Astrocyte (in vitro differentiated cells and primary cell): Measurements from ENCODE around the gene SDK1. TPM values are rescaled to one million over a fixed set of nuclear protein-coding genes. Genes with fewer than 3 reads are reported as not detected.

Experiments used
- DNase-seq: peaks from one replicate; pipeline ENCODE4 v3.0.0-alpha.2; 2010; ENCODE audit warnings: low read depth
- FAIRE-seq: peaks from 2 replicates; lab custom pipeline; 2011; peaks lifted over from hg19 to GRCh38; lab: Jason Lieb, UNC
- H2AFZ ChIP-seq: 2 replicates; pipeline ENCODE4 v1.6.0; 2012; ENCODE audit warnings: low read depth, low read length, inconsistent platforms
- H3K27ac ChIP-seq: 2 replicates; pipeline ENCODE4 v1.5.1; 2011; ENCODE audit warnings: low read depth, low read length, inconsistent platforms
- H3K27me3 ChIP-seq: 2 replicates; pipeline ENCODE4 v1.6.0; 2011; ENCODE audit warnings: low read length, inconsistent platforms; ENCODE audit not compliant: insufficient read depth
- H3K36me3 ChIP-seq: 2 replicates; pipeline ENCODE4 v1.5.1; 2011; ENCODE audit warnings: low read length, inconsistent platforms; ENCODE audit not compliant: insufficient read depth
- H3K4me1 ChIP-seq: 2 replicates; pipeline ENCODE4 v1.5.1; 2011; ENCODE audit warnings: low read length, inconsistent platforms; ENCODE audit not compliant: insufficient read depth
- H3K4me2 ChIP-seq: 2 replicates; pipeline ENCODE4 v1.6.0; 2012; ENCODE audit warnings: low read length, inconsistent platforms
- H3K4me3 ChIP-seq: 2 replicates; pipeline ENCODE4 v1.5.1; 2011; ENCODE audit warnings: low read depth, mild to moderate bottlenecking, low read length, inconsistent platforms; ENCODE audit not compliant: insufficient read depth
- H3K79me2 ChIP-seq: 2 replicates; pipeline ENCODE4 v1.6.0; 2012; ENCODE audit warnings: mild to moderate bottlenecking, low read length, inconsistent platforms; ENCODE audit not compliant: insufficient read depth
- H3K9ac ChIP-seq: 2 replicates; pipeline ENCODE4 v1.6.0; 2012; ENCODE audit warnings: mild to moderate bottlenecking, low read length, inconsistent platforms
- H3K9me3 ChIP-seq: 2 replicates; pipeline ENCODE4 v1.5.1; 2012; ENCODE audit warnings: low read depth, mild to moderate bottlenecking, low read length, inconsistent platforms; ENCODE audit not compliant: insufficient read depth
- H4K20me1 ChIP-seq: 2 replicates; pipeline ENCODE4 v1.6.0; 2012; ENCODE audit warnings: low read length, inconsistent platforms; ENCODE audit not compliant: insufficient read depth
- H3K27ac Mint-ChIP-seq: one replicate; pipeline ENCODE4 v1.8.0; 2021; ENCODE audit warnings: mild to moderate bottlenecking, mixed read lengths; ENCODE audit not compliant: unreplicated experiment
- H3K27me3 Mint-ChIP-seq: one replicate; pipeline ENCODE4 v1.8.0; 2021; ENCODE audit warnings: low read depth, mixed read lengths; ENCODE audit not compliant: unreplicated experiment
- H3K36me3 Mint-ChIP-seq: one replicate; pipeline ENCODE4 v1.8.0; 2021; ENCODE audit warnings: low read depth, mixed read lengths; ENCODE audit not compliant: unreplicated experiment
- H3K4me1 Mint-ChIP-seq: one replicate; pipeline ENCODE4 v1.8.0; 2021; ENCODE audit warnings: low read depth, mixed read lengths; ENCODE audit not compliant: unreplicated experiment
- H3K4me3 Mint-ChIP-seq: one replicate; pipeline ENCODE4 v1.8.0; 2021; ENCODE audit warnings: mild to moderate bottlenecking, moderate library complexity, mixed read lengths; ENCODE audit not compliant: unreplicated experiment
- H3K9me3 Mint-ChIP-seq: one replicate; pipeline ENCODE4 v1.8.0; 2021; ENCODE audit warnings: mild to moderate bottlenecking, mixed read lengths; ENCODE audit not compliant: unreplicated experiment
- EZH2 ChIP-seq: IDR thresholded peaks from 2 replicates; pipeline ENCODE4 v1.6.1; 2012; ENCODE audit warnings: mild to moderate bottlenecking, low read length, inconsistent platforms; ENCODE audit not compliant: insufficient read depth
- total RNA-seq: library from RNA; stranded (reverse); gene quantifications from 2 replicates; pipeline ENCODE4 v1.2.1, GENCODE V29; 2021
- TF ChIP-seq, protein P1 (sequence below): IDR thresholded peaks from 2 replicates; pipeline ENCODE4 v1.5.1; 2011; ENCODE audit warnings: low read depth, mild to moderate bottlenecking, inconsistent platforms, low read length, moderate library complexity; ENCODE audit not compliant: insufficient read depth

Gene SDK1
- total RNA-seq, 1 donor from 2014 or later: 4.2 TPM

GRCh38 chr7:3987426-3987927 lies 686.4 kb downstream of the SDK1 start:
- Histone ChIP-seq H3K27me3 (no peaks in the 10 kb centered on the region), H3K4me2 (no peak overlapping the region), H4K20me1 (no peaks in the 10 kb centered on the region), H3K4me1 (no peaks in the 10 kb centered on the region), H2AFZ (no peak overlapping the region), H3K27ac (no peak overlapping the region), H3K79me2 (no peaks in the 10 kb centered on the region), H3K36me3 (no peaks in the 10 kb centered on the region), H3K9ac (no peak overlapping the region), H3K4me3 (no peak overlapping the region), H3K9me3 (peaks cover 3% of the 10 kb centered on the region)
- DNase-seq: no peak
- Mint-ChIP-seq H3K4me1 (peaks cover 5% of the 10 kb centered on the region), H3K27ac (no peak overlapping the region), H3K36me3 (no peaks in the 10 kb centered on the region), H3K27me3 (peaks cover 8% of the 10 kb centered on the region), H3K9me3 (peaks cover 7% of the 10 kb centered on the region), H3K4me3 (no peak overlapping the region)
- no peak for TF ChIP-seq EZH2
- TF ChIP-seq, protein P1, sequence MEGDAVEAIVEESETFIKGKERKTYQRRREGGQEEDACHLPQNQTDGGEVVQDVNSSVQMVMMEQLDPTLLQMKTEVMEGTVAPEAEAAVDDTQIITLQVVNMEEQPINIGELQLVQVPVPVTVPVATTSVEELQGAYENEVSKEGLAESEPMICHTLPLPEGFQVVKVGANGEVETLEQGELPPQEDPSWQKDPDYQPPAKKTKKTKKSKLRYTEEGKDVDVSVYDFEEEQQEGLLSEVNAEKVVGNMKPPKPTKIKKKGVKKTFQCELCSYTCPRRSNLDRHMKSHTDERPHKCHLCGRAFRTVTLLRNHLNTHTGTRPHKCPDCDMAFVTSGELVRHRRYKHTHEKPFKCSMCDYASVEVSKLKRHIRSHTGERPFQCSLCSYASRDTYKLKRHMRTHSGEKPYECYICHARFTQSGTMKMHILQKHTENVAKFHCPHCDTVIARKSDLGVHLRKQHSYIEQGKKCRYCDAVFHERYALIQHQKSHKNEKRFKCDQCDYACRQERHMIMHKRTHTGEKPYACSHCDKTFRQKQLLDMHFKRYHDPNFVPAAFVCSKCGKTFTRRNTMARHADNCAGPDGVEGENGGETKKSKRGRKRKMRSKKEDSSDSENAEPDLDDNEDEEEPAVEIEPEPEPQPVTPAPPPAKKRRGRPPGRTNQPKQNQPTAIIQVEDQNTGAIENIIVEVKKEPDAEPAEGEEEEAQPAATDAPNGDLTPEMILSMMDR: no peak
- no peak for FAIRE-seq

DNA sequence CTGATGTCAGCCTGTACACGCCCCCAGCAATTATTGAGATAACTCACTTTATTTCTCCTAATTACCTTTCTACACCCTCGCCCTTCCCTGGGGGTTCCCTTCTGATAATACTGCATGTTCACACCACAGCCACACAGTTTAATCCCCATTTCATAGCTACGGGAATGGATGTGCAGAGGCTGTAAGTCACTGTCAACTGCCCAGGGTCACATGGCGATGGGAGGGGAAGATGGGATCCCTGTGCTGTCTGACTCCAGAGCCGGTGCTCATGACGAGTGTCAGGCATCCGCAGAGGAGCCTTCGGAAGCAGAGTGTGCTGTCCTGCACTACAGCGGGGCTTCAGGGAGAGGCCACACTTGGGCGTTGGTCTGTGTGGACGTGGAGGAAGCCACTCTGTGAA lies 688.7 kb downstream of the SDK1 start:
- no peak overlapping the region for H3K27ac ChIP-seq
- H3K4me1 Mint-ChIP-seq: peaks cover 2% of the 10 kb centered on the region
- no peaks in the 10 kb centered on the region for H3K79me2 ChIP-seq
- no peak overlapping the region for H3K27ac Mint-ChIP-seq
- no peak for FAIRE-seq
- H3K36me3 ChIP-seq: no peaks in the 10 kb centered on the region
- no peaks in the 10 kb centered on the region for H4K20me1 ChIP-seq
- no peak for DNase-seq
- H3K36me3 Mint-ChIP-seq: no peaks in the 10 kb centered on the region
- peaks cover 6% of the 10 kb centered on the region for H3K27me3 Mint-ChIP-seq
- no peaks in the 10 kb centered on the region for H3K4me1 ChIP-seq
- no peaks in the 10 kb centered on the region for H3K27me3 ChIP-seq
- peaks cover 3% of the 10 kb centered on the region for H3K9me3 ChIP-seq
- no peak overlapping the region for H3K4me2 ChIP-seq
- TF ChIP-seq, protein P1: no peak
- peaks cover 8% of the 10 kb centered on the region for H3K9me3 Mint-ChIP-seq
- H3K4me3 Mint-ChIP-seq: no peak overlapping the region
- H2AFZ ChIP-seq: no peak overlapping the region
- no peak overlapping the region for H3K4me3 ChIP-seq
- no peak overlapping the region for H3K9ac ChIP-seq

- Histone ChIP-seq H3K27me3 (no peaks in the 10 kb centered on the region), H3K4me2 (no peak overlapping the region), H2AFZ (no peak overlapping the region), H3K9ac (no peak overlapping the region), H3K36me3 (no peaks in the 10 kb centered on the region), H3K9me3 (peaks cover 3% of the 10 kb centered on the region), H3K79me2 (no peaks in the 10 kb centered on the region), H3K4me1 (no peaks in the 10 kb centered on the region), H4K20me1 (no peaks in the 10 kb centered on the region), H3K27ac (no peak overlapping the region), H3K4me3 (no peak overlapping the region)
- Mint-ChIP-seq H3K27me3 (peaks cover 6% of the 10 kb centered on the region), H3K9me3 (peaks cover 12% of the 10 kb centered on the region), H3K36me3 (no peaks in the 10 kb centered on the region), H3K4me1 (no peaks in the 10 kb centered on the region), H3K27ac (no peak overlapping the region), H3K4me3 (no peak overlapping the region)
- DNase-seq (no peak), FAIRE-seq (no peak)
- no peak for TF ChIP-seq EZH2
- TF ChIP-seq, protein P1: no peak
Measured at GRCh38 chr7:3991731-3992231, 690.7 kb downstream of the SDK1 start.
